Panc1 (cell line): ENCODE measurements around the gene NKAIN4.

ENCODE experiments used
- POLR2AphosphoS5 ChIP-seq: IDR thresholded peaks from 2 replicates; pipeline ENCODE4 v1.6.1; 2012; ENCODE audit warnings: mild to moderate bottlenecking, low read depth, low read length, moderate library complexity
- TF ChIP-seq, protein P1 (sequence below), 2 experiments: IDR thresholded peaks; 2 replicates each; pipeline ENCODE4 v1.6.1; 2011 to 2012; ENCODE audit warnings: low read depth in 2 of 2, control low read depth in 1 of 2, low read length in 1 of 2, mild to moderate bottlenecking in 1 of 2, moderate library complexity in 1 of 2; ENCODE audit not compliant: insufficient read depth in 1 of 2
- TF ChIP-seq, protein P2 (sequence below): fragments of 450-650 bp; IDR thresholded peaks from 2 replicates; pipeline ENCODE4 v1.5.1; 2017; ENCODE audit warnings: mild to moderate bottlenecking

DNA sequence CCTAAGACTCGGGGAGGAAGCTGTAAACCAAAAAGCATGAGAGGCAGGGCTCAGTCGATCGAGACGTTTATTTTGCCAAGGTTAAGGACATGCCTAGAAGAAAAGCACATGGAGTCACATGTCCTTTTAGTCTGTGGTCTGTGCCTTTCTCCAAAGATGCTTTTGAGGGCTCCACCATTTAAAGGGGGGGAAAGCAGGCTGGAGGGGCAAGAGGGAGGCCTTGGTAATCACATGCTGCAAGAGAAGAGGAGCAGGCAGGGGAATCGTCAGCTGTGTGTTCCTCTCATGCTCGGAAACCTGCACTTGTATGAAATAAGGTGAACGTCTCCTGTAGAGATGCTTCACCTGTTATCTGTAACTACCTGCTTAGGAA is 29.2 kb downstream of the NKAIN4 start:
- TF ChIP-seq POLR2AphosphoS5 = no peak
- TF ChIP-seq, protein P1, sequence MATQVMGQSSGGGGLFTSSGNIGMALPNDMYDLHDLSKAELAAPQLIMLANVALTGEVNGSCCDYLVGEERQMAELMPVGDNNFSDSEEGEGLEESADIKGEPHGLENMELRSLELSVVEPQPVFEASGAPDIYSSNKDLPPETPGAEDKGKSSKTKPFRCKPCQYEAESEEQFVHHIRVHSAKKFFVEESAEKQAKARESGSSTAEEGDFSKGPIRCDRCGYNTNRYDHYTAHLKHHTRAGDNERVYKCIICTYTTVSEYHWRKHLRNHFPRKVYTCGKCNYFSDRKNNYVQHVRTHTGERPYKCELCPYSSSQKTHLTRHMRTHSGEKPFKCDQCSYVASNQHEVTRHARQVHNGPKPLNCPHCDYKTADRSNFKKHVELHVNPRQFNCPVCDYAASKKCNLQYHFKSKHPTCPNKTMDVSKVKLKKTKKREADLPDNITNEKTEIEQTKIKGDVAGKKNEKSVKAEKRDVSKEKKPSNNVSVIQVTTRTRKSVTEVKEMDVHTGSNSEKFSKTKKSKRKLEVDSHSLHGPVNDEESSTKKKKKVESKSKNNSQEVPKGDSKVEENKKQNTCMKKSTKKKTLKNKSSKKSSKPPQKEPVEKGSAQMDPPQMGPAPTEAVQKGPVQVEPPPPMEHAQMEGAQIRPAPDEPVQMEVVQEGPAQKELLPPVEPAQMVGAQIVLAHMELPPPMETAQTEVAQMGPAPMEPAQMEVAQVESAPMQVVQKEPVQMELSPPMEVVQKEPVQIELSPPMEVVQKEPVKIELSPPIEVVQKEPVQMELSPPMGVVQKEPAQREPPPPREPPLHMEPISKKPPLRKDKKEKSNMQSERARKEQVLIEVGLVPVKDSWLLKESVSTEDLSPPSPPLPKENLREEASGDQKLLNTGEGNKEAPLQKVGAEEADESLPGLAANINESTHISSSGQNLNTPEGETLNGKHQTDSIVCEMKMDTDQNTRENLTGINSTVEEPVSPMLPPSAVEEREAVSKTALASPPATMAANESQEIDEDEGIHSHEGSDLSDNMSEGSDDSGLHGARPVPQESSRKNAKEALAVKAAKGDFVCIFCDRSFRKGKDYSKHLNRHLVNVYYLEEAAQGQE (IDR thresholded peaks at IDR 0.05; ENCODE audit: insufficient read depth in 1 of 2, low read depth in 2 of 2, low read length in 1 of 2) = no peak
- TF ChIP-seq, protein P2, sequence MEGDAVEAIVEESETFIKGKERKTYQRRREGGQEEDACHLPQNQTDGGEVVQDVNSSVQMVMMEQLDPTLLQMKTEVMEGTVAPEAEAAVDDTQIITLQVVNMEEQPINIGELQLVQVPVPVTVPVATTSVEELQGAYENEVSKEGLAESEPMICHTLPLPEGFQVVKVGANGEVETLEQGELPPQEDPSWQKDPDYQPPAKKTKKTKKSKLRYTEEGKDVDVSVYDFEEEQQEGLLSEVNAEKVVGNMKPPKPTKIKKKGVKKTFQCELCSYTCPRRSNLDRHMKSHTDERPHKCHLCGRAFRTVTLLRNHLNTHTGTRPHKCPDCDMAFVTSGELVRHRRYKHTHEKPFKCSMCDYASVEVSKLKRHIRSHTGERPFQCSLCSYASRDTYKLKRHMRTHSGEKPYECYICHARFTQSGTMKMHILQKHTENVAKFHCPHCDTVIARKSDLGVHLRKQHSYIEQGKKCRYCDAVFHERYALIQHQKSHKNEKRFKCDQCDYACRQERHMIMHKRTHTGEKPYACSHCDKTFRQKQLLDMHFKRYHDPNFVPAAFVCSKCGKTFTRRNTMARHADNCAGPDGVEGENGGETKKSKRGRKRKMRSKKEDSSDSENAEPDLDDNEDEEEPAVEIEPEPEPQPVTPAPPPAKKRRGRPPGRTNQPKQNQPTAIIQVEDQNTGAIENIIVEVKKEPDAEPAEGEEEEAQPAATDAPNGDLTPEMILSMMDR = no peak
